HepG2 (cell line): ENCODE results near the gene NGEF. TPM values are rescaled to one million over a fixed set of nuclear protein-coding genes. Genes with fewer than 3 reads are reported as not detected.

Experiments used
- ATAC-seq: fragments of 200-7000 bp; cut with Tn5 transposase; 3 replicates; pipeline ENCODE4 v1.9.1; 2020; ENCODE audit warnings: mild to moderate bottlenecking, moderate library complexity
- BruUV-seq: library from RNA; stranded (reverse); fragments of 400-500 nt; replicated peaks from 2 replicates; lab custom pipeline; 2021; lab: Mats Ljungman, UMichigan
- CTCF ChIA-PET: fragments of 300-600 bp; formaldehyde crosslinking; extraction: SDS; loops from one replicate; lab custom pipeline; 2021; ENCODE audit warnings: low total read pairs, inconsistent platforms, low intra/inter-chr PET ratio; lab: Yijun Ruan, JAX
- POLR2A ChIA-PET: fragments of 350-600 bp; sonication (Branson Sonifier 250); formaldehyde crosslinking; loops from one replicate; lab custom pipeline; 2020; ENCODE audit warnings: antibody characterized with exemption, inconsistent platforms; lab: Yijun Ruan, JAX
- DNase-seq: peaks from one replicate; pipeline ENCODE4 v3.0.0-alpha.2; 2015; ENCODE audit warnings: low spot score
- FAIRE-seq: peaks from 3 replicates; lab custom pipeline; 2011; peaks lifted over from hg19 to GRCh38; lab: Jason Lieb, UNC
- H2AFZ ChIP-seq: one replicate; pipeline ENCODE4 v1.6.1; 2011; ENCODE audit warnings: low read length, inconsistent platforms
- H3K27ac ChIP-seq: fragments of 300-600 bp; 3 replicates; pipeline ENCODE4 v1.8.0; 2011; ENCODE audit warnings: mixed run types, mild to moderate bottlenecking, mixed read lengths, low read length, inconsistent platforms; ENCODE audit not compliant: insufficient read depth; ENCODE audit errors: extremely low read length
- H3K27me3 ChIP-seq, 2 experiments: fragments of 200-600 bp in 1 of 2; 2 replicates in 1 of 2; 3 replicates in 1 of 2; pipeline versions ENCODE4 v1.6.0 to v1.8.0; 2011; ENCODE audit warnings: low read length in 2 of 2, mild to moderate bottlenecking in 2 of 2, moderate library complexity in 2 of 2, inconsistent platforms in 1 of 2; ENCODE audit not compliant: insufficient read depth in 2 of 2, control insufficient read depth in 1 of 2
- H3K36me3 ChIP-seq, 2 experiments: fragments of 200-600 bp in 1 of 2; replicated peaks in 1 of 2; 2 replicates in 1 of 2; 3 replicates in 1 of 2; pipeline versions ENCODE4 v1.5.1 to v1.8.0; 2011; ENCODE audit warnings: low read length in 2 of 2, inconsistent platforms in 1 of 2; ENCODE audit not compliant: insufficient read depth in 2 of 2, control insufficient read depth in 1 of 2
- H3K4me1 ChIP-seq: 2 replicates; pipeline ENCODE4 v1.5.1; 2012; ENCODE audit warnings: low read length, inconsistent platforms; ENCODE audit not compliant: insufficient read depth
- H3K4me2 ChIP-seq: 2 replicates; pipeline ENCODE4 v1.6.0; 2011; ENCODE audit warnings: low read depth, low read length, inconsistent platforms
- H3K4me3 ChIP-seq, 3 experiments: fragments of 200-600 bp in 1 of 3; sonication (generic), shearing (Covaris generic) in 1 of 3; replicated peaks in 1 of 3; 2 replicates each; pipeline ENCODE4 v1.5.1; 2011 to 2016; ENCODE audit warnings: low read length in 3 of 3, inconsistent platforms in 2 of 3, low read depth in 2 of 3, mild to moderate bottlenecking in 2 of 3, control low read depth in 1 of 3, mixed read lengths in 1 of 3; ENCODE audit not compliant: insufficient read depth in 1 of 3
- H3K79me2 ChIP-seq: one replicate; pipeline ENCODE4 v1.6.1; 2011; ENCODE audit warnings: low read length, inconsistent platforms; ENCODE audit not compliant: insufficient read depth
- H3K9ac ChIP-seq: 2 replicates; pipeline ENCODE4 v1.6.0; 2011; ENCODE audit warnings: mild to moderate bottlenecking, low read depth, low read length, inconsistent platforms; ENCODE audit not compliant: insufficient read depth
- H3K9me3 ChIP-seq: 2 replicates; pipeline ENCODE4 v1.5.1; 2012; ENCODE audit warnings: mild to moderate bottlenecking, low read length
- H4K20me1 ChIP-seq: 2 replicates; pipeline ENCODE4 v1.6.0; 2011; ENCODE audit warnings: inconsistent platforms, mild to moderate bottlenecking, low read length, moderate library complexity; ENCODE audit not compliant: insufficient read depth
- ATF7 ChIP-seq, 2 experiments: fragments of 450-650 bp in 1 of 2; sonication (generic) in 1 of 2; formaldehyde crosslinking in 1 of 2; IDR thresholded peaks; 2 replicates each; pipeline versions ENCODE4 v1.4.0 to v1.6.1; 2016 to 2020; ENCODE audit warnings: antibody characterized with exemption in 1 of 2, mild to moderate bottlenecking in 1 of 2, missing genetic modification reagents in 1 of 2
- ATRX ChIP-seq: sonication (generic); formaldehyde crosslinking; IDR thresholded peaks from 2 replicates; pipeline ENCODE4 v1.4.0; 2020; ENCODE audit warnings: missing genetic modification reagents, borderline replicate concordance
- HNRNPUL1 ChIP-seq: fragments of 200-400 bp; formaldehyde crosslinking; IDR thresholded peaks from 2 replicates; pipeline ENCODE4 v1.6.1; 2017; ENCODE audit warnings: low read depth, mild to moderate bottlenecking, low read length, moderate library complexity
- KMT2A ChIP-seq: sonication (generic); formaldehyde crosslinking; IDR thresholded peaks from 2 replicates; pipeline ENCODE4 v1.4.0; 2020; ENCODE audit warnings: missing genetic modification reagents
- NR1H2 ChIP-seq: sonication (generic); formaldehyde crosslinking; IDR thresholded peaks from 2 replicates; pipeline ENCODE4 v1.8.1; 2022; ENCODE audit warnings: low read depth, missing genetic modification reagents, borderline replicate concordance
- NR2F1 ChIP-seq, 2 experiments: fragments of 450-650 bp in 1 of 2; formaldehyde crosslinking in 1 of 2; IDR thresholded peaks; 2 replicates each; pipeline versions ENCODE4 v1.5.0 to v1.6.1; 2016 to 2020; ENCODE audit warnings: mild to moderate bottlenecking in 1 of 2, missing compliant biosample characterization in 1 of 2, missing genetic modification reagents in 1 of 2, moderate library complexity in 1 of 2
- RELA ChIP-seq: sonication (generic); formaldehyde crosslinking; IDR thresholded peaks from 2 replicates; pipeline ENCODE4 v1.4.0; 2020; ENCODE audit warnings: missing genetic modification reagents
- XBP1 ChIP-seq: sonication (generic); formaldehyde crosslinking; IDR thresholded peaks from 2 replicates; pipeline ENCODE4 v1.5.0; 2020; ENCODE audit warnings: missing genetic modification reagents
- YEATS2 ChIP-seq: sonication (generic); formaldehyde crosslinking; IDR thresholded peaks from 2 replicates; pipeline ENCODE4 v1.4.0; 2020; ENCODE audit warnings: missing genetic modification reagents, borderline replicate concordance
- ZFP62 ChIP-seq: sonication (generic); formaldehyde crosslinking; IDR thresholded peaks from 2 replicates; pipeline ENCODE4 v1.4.0; 2020; ENCODE audit warnings: missing genetic modification reagents
- ZNF207 ChIP-seq: fragments of 450-650 bp; IDR thresholded peaks from 2 replicates; pipeline ENCODE4 v1.6.1; 2016; ENCODE audit warnings: antibody characterized with exemption, borderline replicate concordance
- ZNF274 ChIP-seq: sonication (generic); formaldehyde crosslinking; IDR thresholded peaks from 2 replicates; pipeline ENCODE4 v1.5.1; 2020; ENCODE audit warnings: mild to moderate bottlenecking, missing genetic modification reagents
- ZNF343 ChIP-seq: sonication (generic); formaldehyde crosslinking; IDR thresholded peaks from 2 replicates; pipeline ENCODE4 v1.4.0; 2020; ENCODE audit warnings: mild to moderate bottlenecking, missing genetic modification reagents
- ZNF564 ChIP-seq: sonication (generic); formaldehyde crosslinking; IDR thresholded peaks from 2 replicates; pipeline ENCODE4 v1.8.1; 2023; ENCODE audit warnings: mild to moderate bottlenecking, missing genetic modification reagents
- ZNF678 ChIP-seq: sonication (generic); formaldehyde crosslinking; IDR thresholded peaks from 2 replicates; pipeline ENCODE4 v1.4.0; 2020; ENCODE audit warnings: mild to moderate bottlenecking, missing genetic modification reagents
- ZNF766 ChIP-seq: sonication (generic); formaldehyde crosslinking; IDR thresholded peaks from 2 replicates; pipeline ENCODE4 v1.5.0; 2020; ENCODE audit warnings: missing genetic modification reagents, borderline replicate concordance
- ZNF878 ChIP-seq: sonication (generic); formaldehyde crosslinking; IDR thresholded peaks from 2 replicates; pipeline ENCODE4 v1.8.1; 2023; ENCODE audit warnings: mild to moderate bottlenecking, missing genetic modification reagents, moderate library complexity
- ZSCAN9 ChIP-seq: IDR thresholded peaks from 2 replicates; pipeline ENCODE4 v1.6.1; 2016; ENCODE audit warnings: borderline replicate concordance
- WGBS: methylation state at CpG from one replicate; pipeline ENCODE4 v1.1.6; 2017; ENCODE audit warnings: low lambda C conversion rate; 5-methylcytosine and 5-hydroxymethylcytosine counted together
- in situ Hi-C: cut with HindIII; loops from 2 replicates; pipeline ENCODE4 v1.10.0; 2017; ENCODE audit warnings: low pct_unique_long_range_greater_than_20kb; ENCODE audit not compliant: extremely low pct_ligation_motif_present
- intact Hi-C: fragments of 100-400 bp; cut with micrococcal nuclease; formaldehyde crosslinking; loops from one replicate; pipeline ENCODE4 v1.10.0; 2022; ENCODE audit not compliant: unreplicated experiment
- polyA plus RNA-seq, 8 experiments: library from polyadenylated mRNA; depleted of rRNA in 3 of 8; stranded (reverse) in 7 of 8; unstranded in 1 of 8; fragments of >200 nt; fragmentation: Illumina TruSeq in 4 of 8; extraction: Trizol in 4 of 8; gene quantifications; 2 replicates each; pipeline versions ENCODE4 v1.2.1 to v1.2.3, GENCODE V29; 2011 to 2016; ENCODE audit warnings: low read depth in 4 of 8, missing spikeins in 1 of 8, mixed read lengths in 1 of 8; ENCODE audit not compliant: insufficient read depth in 1 of 8
- total RNA-seq, 5 experiments: library from RNA; depleted of rRNA; stranded (reverse); fragments of >200 nt; fragmentation: Illumina TruSeq; extraction: Trizol; gene quantifications; 2 replicates each; pipeline ENCODE4 v1.2.3, GENCODE V29; 2016; ENCODE audit warnings: low read depth in 1 of 5
- TF ChIP-seq, protein P1 (sequence below): sonication (generic); formaldehyde crosslinking; IDR thresholded peaks from 2 replicates; pipeline ENCODE4 v1.4.0; 2020; ENCODE audit warnings: mild to moderate bottlenecking, missing genetic modification reagents
- TF ChIP-seq, protein P2 (sequence below): IDR thresholded peaks from 2 replicates; pipeline ENCODE4 v1.6.1; 2016; ENCODE audit warnings: mild to moderate bottlenecking

Gene NGEF
- total and polyA plus RNA-seq, 2 of the 13 experiments (the other 11 are each of a cell fraction or from before 2014, with no cell fraction given) = 14.4 to 36.9 TPM

DNA sequence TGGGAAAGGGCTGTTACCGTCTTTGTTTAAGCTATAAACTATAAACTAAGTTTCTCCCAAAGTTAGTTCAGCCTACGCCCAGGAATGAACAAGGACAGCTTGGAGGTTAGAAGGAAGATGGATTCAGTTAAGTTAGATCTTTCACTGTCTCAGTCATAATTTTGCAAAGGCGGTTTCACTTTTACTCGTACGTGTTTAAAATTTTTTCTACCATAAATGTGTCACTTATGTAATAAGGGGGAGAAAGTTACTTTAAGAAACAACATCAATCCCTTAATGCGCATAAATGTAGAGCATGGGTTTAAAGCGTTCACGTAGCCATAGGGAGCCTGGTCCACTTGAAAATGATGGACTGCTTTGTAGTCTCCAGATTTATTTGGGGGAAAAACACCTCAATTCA, 71.7 kb downstream of the NGEF start:
- POLR2A ChIA-PET = no interaction called here

DNA sequence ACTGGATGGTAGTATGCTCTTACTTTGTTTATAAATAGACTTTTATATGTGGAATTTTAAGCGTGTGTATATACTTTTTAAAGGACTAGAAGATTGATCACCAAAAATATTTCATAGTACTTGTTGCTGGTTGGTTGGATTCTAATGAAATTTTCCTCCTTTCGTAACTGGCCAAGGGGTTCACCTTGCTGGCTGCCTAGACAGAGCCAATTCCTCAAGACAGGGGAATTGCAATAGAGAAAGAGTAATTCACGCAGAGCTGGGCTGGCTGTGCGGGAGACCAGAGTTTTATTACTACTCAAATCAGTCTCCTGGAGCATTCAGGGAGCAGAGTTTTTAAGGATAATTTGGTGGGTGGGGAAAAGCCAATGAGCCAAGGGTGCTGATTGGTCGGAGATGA, 72.3 kb downstream of the NGEF start:
- H3K9me3 ChIP-seq = peaks cover 5% of the 10 kb centered on the region; the same call in 1 of the 2 replicates
- no peak for TF ChIP-seq RELA
- TF ChIP-seq ZNF766 (CRISPR knock-in tag) = no peak
- no peak for TF ChIP-seq ZFP62 (CRISPR knock-in tag)
- TF ChIP-seq ZNF207 = no peak
- no peak for TF ChIP-seq YEATS2 (CRISPR knock-in tag)
- TF ChIP-seq ZSCAN9 (CRISPR knock-in tag) = no peak
- TF ChIP-seq NR1H2 = no peak
- TF ChIP-seq NR2F1 (CRISPR knock-in tag; IDR thresholded peaks at IDR 0.05) = no peak
- TF ChIP-seq ZNF274 (CRISPR knock-in tag) = no peak
- TF ChIP-seq HNRNPUL1 = no peak
- TF ChIP-seq, protein P1, sequence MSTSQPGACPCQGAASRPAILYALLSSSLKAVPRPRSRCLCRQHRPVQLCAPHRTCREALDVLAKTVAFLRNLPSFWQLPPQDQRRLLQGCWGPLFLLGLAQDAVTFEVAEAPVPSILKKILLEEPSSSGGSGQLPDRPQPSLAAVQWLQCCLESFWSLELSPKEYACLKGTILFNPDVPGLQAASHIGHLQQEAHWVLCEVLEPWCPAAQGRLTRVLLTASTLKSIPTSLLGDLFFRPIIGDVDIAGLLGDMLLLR (CRISPR knock-in tag) = no peak
- no peak for TF ChIP-seq ZNF564 (CRISPR knock-in tag)
- TF ChIP-seq XBP1 (CRISPR knock-in tag) = no peak
- TF ChIP-seq ZNF678 (CRISPR knock-in tag) = no peak
- no peak for TF ChIP-seq ZNF343 (CRISPR knock-in tag)
- TF ChIP-seq, protein P2, sequence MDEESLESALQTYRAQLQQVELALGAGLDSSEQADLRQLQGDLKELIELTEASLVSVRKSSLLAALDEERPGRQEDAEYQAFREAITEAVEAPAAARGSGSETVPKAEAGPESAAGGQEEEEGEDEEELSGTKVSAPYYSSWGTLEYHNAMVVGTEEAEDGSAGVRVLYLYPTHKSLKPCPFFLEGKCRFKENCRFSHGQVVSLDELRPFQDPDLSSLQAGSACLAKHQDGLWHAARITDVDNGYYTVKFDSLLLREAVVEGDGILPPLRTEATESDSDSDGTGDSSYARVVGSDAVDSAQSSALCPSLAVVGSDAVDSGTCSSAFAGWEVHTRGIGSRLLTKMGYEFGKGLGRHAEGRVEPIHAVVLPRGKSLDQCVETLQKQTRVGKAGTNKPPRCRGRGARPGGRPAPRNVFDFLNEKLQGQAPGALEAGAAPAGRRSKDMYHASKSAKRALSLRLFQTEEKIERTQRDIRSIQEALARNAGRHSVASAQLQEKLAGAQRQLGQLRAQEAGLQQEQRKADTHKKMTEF (CRISPR knock-in tag) = no peak
- no peak for TF ChIP-seq ZNF878 (CRISPR knock-in tag)
- no peak overlapping the region for H3K4me2 ChIP-seq
- no peak overlapping the region for H2AFZ ChIP-seq
- ChIA-PET CTCF (no interaction called here), POLR2A (no interaction called here)
- no peak overlapping the region for H3K27ac ChIP-seq
- no peaks in the 10 kb centered on the region for H3K79me2 ChIP-seq
- in situ Hi-C loops (no loop called here), intact Hi-C loops (no loop called here)
- H3K4me1 ChIP-seq = peaks cover 13% of the 10 kb centered on the region
- no TSS peak for BruUV-seq
- no peak for DNase-seq
- no peak for FAIRE-seq
- H4K20me1 ChIP-seq = no peaks in the 10 kb centered on the region
- H3K36me3 ChIP-seq = peaks cover 0 to 6% of the 10 kb centered on the region in 2 experiments; a peak in 2 of 5 replicates
- 100% methylated on average over 5 of the region's 5 CpGs for WGBS
- no peak overlapping the region for H3K4me3 ChIP-seq
- no peaks in the 10 kb centered on the region for H3K27me3 ChIP-seq
- no peak for ATAC-seq
- no peak overlapping the region for H3K9ac ChIP-seq

More for the DNA sequence above, 71.7 kb downstream of the NGEF start:
- FAIRE-seq (no peak), ATAC-seq (no peak), DNase-seq (no peak)
- Histone ChIP-seq H3K79me2 (no peaks in the 10 kb centered on the region), H4K20me1 (no peaks in the 10 kb centered on the region), H3K9ac (no peak overlapping the region), H3K36me3 (peaks cover 0 to 6% of the 10 kb centered on the region in 2 experiments; a peak in 2 of 5 replicates), H3K27ac (no peak overlapping the region), H3K27me3 (no peaks in the 10 kb centered on the region), H3K4me3 (no peak overlapping the region), H2AFZ (no peak overlapping the region), H3K4me1 (peaks cover 13% of the 10 kb centered on the region), H3K4me2 (no peak overlapping the region), H3K9me3 (peaks cover 5% of the 10 kb centered on the region; the same call in 1 of the 2 replicates)
- WGBS = 89% methylated on average over 8 of the region's 8 CpGs
- CTCF ChIA-PET = no interaction called here
- in situ Hi-C loops (no loop called here), intact Hi-C loops (no loop called here)
- no TSS peak for BruUV-seq
- TF ChIP-seq KMT2A (CRISPR knock-in tag) (no peak), ATRX (no peak), ATF7 (IDR thresholded peaks at IDR 0.05) (no peak), ATF7 (CRISPR knock-in tag; IDR thresholded peaks at IDR 0.05) (no peak)
